Measurements from ENCODE around the gene CDH16.

DNA sequence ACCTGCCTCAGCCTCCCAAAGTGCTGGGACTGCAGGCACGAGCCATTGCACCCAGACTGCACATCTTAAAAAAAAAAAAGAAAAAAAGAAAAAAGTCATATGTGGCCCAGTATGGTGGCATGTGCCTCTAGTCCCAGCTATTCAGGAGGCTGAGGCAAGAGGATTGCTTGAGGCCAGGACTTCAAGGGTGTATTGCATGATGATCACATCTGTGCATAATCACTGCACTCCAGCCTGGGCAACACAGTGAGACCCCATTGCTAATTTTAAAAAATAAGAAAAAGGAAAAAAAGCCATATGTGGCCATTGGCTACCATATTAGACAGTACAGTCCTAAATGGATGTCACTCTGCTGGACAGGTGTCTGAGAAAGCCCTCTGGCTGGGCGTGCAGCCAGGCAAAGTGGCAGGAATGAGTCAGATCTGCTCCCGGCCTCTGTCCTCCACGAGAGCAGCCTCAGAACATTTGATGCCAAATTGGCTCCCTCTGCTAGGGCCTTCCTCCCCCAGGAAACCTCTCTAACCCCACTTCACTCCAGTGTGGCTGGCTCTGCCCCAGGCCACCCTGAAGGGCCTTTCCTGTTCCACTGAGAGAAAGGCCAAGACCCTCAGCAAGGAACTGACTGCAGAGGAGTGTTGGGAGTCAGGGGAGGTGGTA, 59.8 kb downstream of the CDH16 start:
- TF ChIP-seq, protein P1, sequence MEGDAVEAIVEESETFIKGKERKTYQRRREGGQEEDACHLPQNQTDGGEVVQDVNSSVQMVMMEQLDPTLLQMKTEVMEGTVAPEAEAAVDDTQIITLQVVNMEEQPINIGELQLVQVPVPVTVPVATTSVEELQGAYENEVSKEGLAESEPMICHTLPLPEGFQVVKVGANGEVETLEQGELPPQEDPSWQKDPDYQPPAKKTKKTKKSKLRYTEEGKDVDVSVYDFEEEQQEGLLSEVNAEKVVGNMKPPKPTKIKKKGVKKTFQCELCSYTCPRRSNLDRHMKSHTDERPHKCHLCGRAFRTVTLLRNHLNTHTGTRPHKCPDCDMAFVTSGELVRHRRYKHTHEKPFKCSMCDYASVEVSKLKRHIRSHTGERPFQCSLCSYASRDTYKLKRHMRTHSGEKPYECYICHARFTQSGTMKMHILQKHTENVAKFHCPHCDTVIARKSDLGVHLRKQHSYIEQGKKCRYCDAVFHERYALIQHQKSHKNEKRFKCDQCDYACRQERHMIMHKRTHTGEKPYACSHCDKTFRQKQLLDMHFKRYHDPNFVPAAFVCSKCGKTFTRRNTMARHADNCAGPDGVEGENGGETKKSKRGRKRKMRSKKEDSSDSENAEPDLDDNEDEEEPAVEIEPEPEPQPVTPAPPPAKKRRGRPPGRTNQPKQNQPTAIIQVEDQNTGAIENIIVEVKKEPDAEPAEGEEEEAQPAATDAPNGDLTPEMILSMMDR (IDR thresholded peaks at IDR 0.05): no peak
- no peak for TF ChIP-seq POLR2A (IDR thresholded peaks at IDR 0.05)

All from testis (tissue), 2 donors.